CD14-positive monocyte (primary cell): ENCODE results near the gene SPECC1L. TPM values are rescaled to one million over a fixed set of nuclear protein-coding genes. Genes with fewer than 3 reads are reported as not detected.

Experiments
- DNase-seq, 3 donors: peaks; one replicate each; pipeline ENCODE4 v3.0.0-alpha.2; 2011 to 2022
- H2AFZ ChIP-seq: 2 replicates; pipeline ENCODE4 v1.6.0; 2012; ENCODE audit warnings: mild to moderate bottlenecking, low read depth, low read length, inconsistent platforms; ENCODE audit not compliant: insufficient read depth, poor library complexity, severe bottlenecking
- H3K27ac ChIP-seq, 2 donors: 1 replicate in 1 of 2; 2 replicates in 1 of 2; pipeline ENCODE4 v1.5.1; 2012 to 2013; ENCODE audit warnings: low read length in 2 of 2, control low read depth in 1 of 2, inconsistent platforms in 1 of 2, low read depth in 1 of 2, mild to moderate bottlenecking in 1 of 2
- H3K27me3 ChIP-seq, 2 donors: one replicate each; pipeline versions ENCODE4 v1.6.0 to v1.6.1; 2011 to 2013; ENCODE audit warnings: low read length in 2 of 2; ENCODE audit not compliant: control insufficient read depth in 2 of 2, insufficient read depth in 2 of 2
- H3K36me3 ChIP-seq, 2 donors: replicated peaks in 1 of 2; 1 replicate in 1 of 2; 2 replicates in 1 of 2; pipeline versions ENCODE4 v1.5.1 to v1.6.1; 2012 to 2013; ENCODE audit warnings: low read length in 2 of 2, control low read depth in 1 of 2, inconsistent platforms in 1 of 2, mild to moderate bottlenecking in 1 of 2; ENCODE audit not compliant: insufficient read depth in 2 of 2, control insufficient read depth in 1 of 2
- H3K4me1 ChIP-seq, 2 donors: 1 replicate in 1 of 2; 2 replicates in 1 of 2; pipeline versions ENCODE4 v1.5.1 to v1.6.1; 2012 to 2013; ENCODE audit warnings: low read length in 2 of 2, control low read depth in 1 of 2, inconsistent platforms in 1 of 2, mild to moderate bottlenecking in 1 of 2, moderate library complexity in 1 of 2; ENCODE audit not compliant: insufficient read depth in 2 of 2, control insufficient read depth in 1 of 2
- H3K4me2 ChIP-seq: replicated peaks from 2 replicates; pipeline ENCODE3; 2012; ENCODE audit warnings: low read length, moderate library complexity, mild to moderate bottlenecking; ENCODE audit not compliant: poor library complexity, severe bottlenecking; ENCODE audit errors: extremely low read depth
- H3K4me3 ChIP-seq, 3 experiments: fragments of 200-600 bp in 1 of 3; sonication (generic) in 1 of 3; replicated peaks in 1 of 3; 1 replicate in 2 of 3; 2 replicates in 1 of 3; pipeline ENCODE4 v1.5.1; 2011 to 2013; ENCODE audit warnings: low read length in 3 of 3, mild to moderate bottlenecking in 3 of 3, control low read depth in 2 of 3, low read depth in 2 of 3, inconsistent platforms in 1 of 3, moderate library complexity in 1 of 3
- H3K79me2 ChIP-seq: 2 replicates; pipeline ENCODE4 v1.6.0; 2012; ENCODE audit warnings: mild to moderate bottlenecking, control low read depth, inconsistent platforms, low read length, moderate library complexity; ENCODE audit not compliant: insufficient read depth
- H3K9ac ChIP-seq: 2 replicates; pipeline ENCODE4 v1.6.0; 2017; ENCODE audit warnings: low read length, mild to moderate bottlenecking; ENCODE audit not compliant: insufficient read depth, poor library complexity, severe bottlenecking
- H3K9me3 ChIP-seq, 2 donors: replicated peaks in 1 of 2; 1 replicate in 1 of 2; 2 replicates in 1 of 2; pipeline versions ENCODE4 v1.5.1 to v1.6.1; 2012 to 2013; ENCODE audit warnings: low read length in 2 of 2, control low read depth in 1 of 2; ENCODE audit not compliant: control insufficient read depth in 1 of 2, insufficient read depth in 1 of 2
- H4K20me1 ChIP-seq: 2 replicates; pipeline ENCODE4 v1.6.0; 2012; ENCODE audit warnings: mild to moderate bottlenecking, low read length, control low read depth, moderate library complexity; ENCODE audit not compliant: insufficient read depth
- H3K27ac Mint-ChIP-seq, 7 donors: one replicate each; pipeline ENCODE4 v1.8.0; 2020; ENCODE audit warnings: mild to moderate bottlenecking in 7 of 7, mixed read lengths in 7 of 7, moderate library complexity in 6 of 7, inconsistent platforms in 2 of 7
- H3K27me3 Mint-ChIP-seq, 3 donors: one replicate each; pipeline ENCODE4 v1.8.0; 2021 to 2022; ENCODE audit warnings: low read depth in 3 of 3, mild to moderate bottlenecking in 3 of 3, mixed read lengths in 3 of 3, moderate library complexity in 3 of 3, inconsistent platforms in 1 of 3
- H3K36me3 Mint-ChIP-seq, 2 donors: one replicate each; pipeline ENCODE4 v1.8.0; 2020; ENCODE audit warnings: mixed read lengths in 2 of 2, inconsistent platforms in 1 of 2, mild to moderate bottlenecking in 1 of 2
- H3K4me1 Mint-ChIP-seq: one replicate; pipeline ENCODE4 v1.8.0; 2020; ENCODE audit warnings: mild to moderate bottlenecking, mixed read lengths
- H3K4me3 Mint-ChIP-seq, 2 donors: one replicate each; pipeline ENCODE4 v1.8.0; 2020; ENCODE audit warnings: mild to moderate bottlenecking in 2 of 2, mixed read lengths in 2 of 2, moderate library complexity in 1 of 2
- H3K9me3 Mint-ChIP-seq, 7 donors: one replicate each; pipeline ENCODE4 v1.8.0; 2020 to 2022; ENCODE audit warnings: mixed read lengths in 7 of 7, mild to moderate bottlenecking in 6 of 7, moderate library complexity in 6 of 7, inconsistent platforms in 2 of 7
- WGBS: methylation state at CpG from one replicate; pipeline ENCODE4 v1.1.5; 2013; ENCODE audit warnings: missing lambda C conversion rate; ENCODE audit not compliant: insufficient coverage; 5-methylcytosine and 5-hydroxymethylcytosine counted together
- intact Hi-C, 2 donors: fragments of 100-400 bp; cut with micrococcal nuclease; formaldehyde crosslinking; loops; one replicate each; pipeline versions ENCODE4 v1.15.0 to v1.15.1; 2023
- polyA plus RNA-seq, 3 donors: library from polyadenylated mRNA; depleted of rRNA in 1 of 3; unstranded in 2 of 3; stranded (reverse) in 1 of 3; fragments of 300-500 nt in 2 of 3; fragments of >200 nt in 1 of 3; fragmentation: Illumina TruSeq in 2 of 3; gene quantifications; 1 replicate in 2 of 3; 2 replicates in 1 of 3; pipeline ENCODE4 v1.2.3, GENCODE V29; 2012 to 2021
- TF ChIP-seq, protein P1 (sequence below): fragments of 200-600 bp; IDR thresholded peaks from one replicate; pipeline ENCODE4 v1.8.0; 2022; ENCODE audit warnings: antibody characterized with exemption, mild to moderate bottlenecking

Gene SPECC1L
- polyA plus RNA-seq, 3 donors, result 2.5 to 7.2 (median 4.9) TPM

DNA sequence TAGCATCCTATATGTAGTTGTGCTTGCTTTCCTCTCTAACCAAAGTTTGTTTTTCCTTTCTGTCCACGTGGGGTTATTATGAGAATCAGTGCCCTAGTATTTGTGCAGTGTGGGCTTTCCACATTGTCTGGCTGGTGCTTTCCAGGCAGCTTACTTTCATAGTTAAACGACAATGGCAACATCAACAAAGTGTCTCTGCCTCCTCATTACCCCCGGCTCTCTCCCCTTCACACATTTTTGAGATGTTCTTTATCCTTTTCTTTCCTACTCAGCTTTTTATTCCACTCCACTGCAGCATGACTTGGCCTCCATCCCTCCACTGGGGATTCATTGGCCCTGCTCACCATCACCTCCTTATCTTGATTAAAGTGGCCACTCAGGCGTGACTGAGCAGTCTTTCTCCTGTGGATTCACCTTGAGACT is 19.1 kb downstream of the SPECC1L start:
- no peak overlapping the region for H2AFZ ChIP-seq
- H3K4me3 ChIP-seq, result no peak overlapping the region
- H3K9me3 ChIP-seq, result no peaks in the 10 kb centered on the region
- H3K4me2 ChIP-seq, result no peak overlapping the region
- Mint-ChIP-seq H3K4me3 (no peak overlapping the region), H3K36me3 (peaks cover 5 to 7% of the 10 kb centered on the region in 2 donors), H3K4me1 (peaks cover 36% of the 10 kb centered on the region), H3K27me3 (peaks cover 0 to 1% (median 0%) of the 10 kb centered on the region in 3 donors), H3K27ac (no peak overlapping the region), H3K9me3 (no peaks in the 10 kb centered on the region)
- no peak for DNase-seq
- no peak overlapping the region for H3K9ac ChIP-seq
- intact Hi-C loops, result no loop called here
- peaks cover 23% of the 10 kb centered on the region for H4K20me1 ChIP-seq
- H3K27me3 ChIP-seq, result no peaks in the 10 kb centered on the region
- peaks cover 12 to 24% of the 10 kb centered on the region in 2 donors for H3K4me1 ChIP-seq
- H3K36me3 ChIP-seq, result no peaks in the 10 kb centered on the region
- peaks cover 84% of the 10 kb centered on the region for H3K79me2 ChIP-seq
- H3K27ac ChIP-seq, result no peak overlapping the region
- 95% methylated on average over 2 of the region's 4 CpGs for WGBS
- TF ChIP-seq, protein P1, sequence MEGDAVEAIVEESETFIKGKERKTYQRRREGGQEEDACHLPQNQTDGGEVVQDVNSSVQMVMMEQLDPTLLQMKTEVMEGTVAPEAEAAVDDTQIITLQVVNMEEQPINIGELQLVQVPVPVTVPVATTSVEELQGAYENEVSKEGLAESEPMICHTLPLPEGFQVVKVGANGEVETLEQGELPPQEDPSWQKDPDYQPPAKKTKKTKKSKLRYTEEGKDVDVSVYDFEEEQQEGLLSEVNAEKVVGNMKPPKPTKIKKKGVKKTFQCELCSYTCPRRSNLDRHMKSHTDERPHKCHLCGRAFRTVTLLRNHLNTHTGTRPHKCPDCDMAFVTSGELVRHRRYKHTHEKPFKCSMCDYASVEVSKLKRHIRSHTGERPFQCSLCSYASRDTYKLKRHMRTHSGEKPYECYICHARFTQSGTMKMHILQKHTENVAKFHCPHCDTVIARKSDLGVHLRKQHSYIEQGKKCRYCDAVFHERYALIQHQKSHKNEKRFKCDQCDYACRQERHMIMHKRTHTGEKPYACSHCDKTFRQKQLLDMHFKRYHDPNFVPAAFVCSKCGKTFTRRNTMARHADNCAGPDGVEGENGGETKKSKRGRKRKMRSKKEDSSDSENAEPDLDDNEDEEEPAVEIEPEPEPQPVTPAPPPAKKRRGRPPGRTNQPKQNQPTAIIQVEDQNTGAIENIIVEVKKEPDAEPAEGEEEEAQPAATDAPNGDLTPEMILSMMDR, result no peak

- DNase-seq, result no peak
- peaks cover 33% of the 10 kb centered on the region for H3K4me1 Mint-ChIP-seq
- Histone ChIP-seq H3K9me3 (no peaks in the 10 kb centered on the region), H4K20me1 (peaks cover 23% of the 10 kb centered on the region), H3K4me2 (no peak overlapping the region), H2AFZ (no peak overlapping the region), H3K27me3 (no peaks in the 10 kb centered on the region), H3K4me1 (peaks cover 12 to 22% of the 10 kb centered on the region in 2 donors), H3K27ac (no peak overlapping the region), H3K9ac (no peak overlapping the region), H3K4me3 (no peak overlapping the region), H3K79me2 (peaks cover 78% of the 10 kb centered on the region), H3K36me3 (no peaks in the 10 kb centered on the region)
- peaks cover 0 to 1% (median 0%) of the 10 kb centered on the region in 3 donors for H3K27me3 Mint-ChIP-seq
- H3K36me3 Mint-ChIP-seq, result peaks cover 2 to 5% of the 10 kb centered on the region in 2 donors
- intact Hi-C loops, result no loop called here
- TF ChIP-seq, protein P1, result no peak
- H3K4me3 Mint-ChIP-seq, result no peak overlapping the region
- no peaks in the 10 kb centered on the region for H3K9me3 Mint-ChIP-seq
- H3K27ac Mint-ChIP-seq, result peak overlapping the region in 1 of 7 donors; percentile 56
Observed at GRCh38 chr22:24290459-24290858, 19.8 kb downstream of the SPECC1L start.
